GM21390 (cell line): ENCODE results near the gene CFAP92.
"Not testable (repeated sequence)": the region's sequence is repeated elsewhere in the genome, so short reads cannot be mapped to it uniquely, and the experiment has no call there.

ENCODE experiments used
- ATAC-seq: cut with Tn5 transposase; IDR thresholded peaks from one replicate; pipeline ENCODE4 v1.9.1; 2021; ENCODE audit not compliant: unreplicated experiment

Gene CFAP92

DNA sequence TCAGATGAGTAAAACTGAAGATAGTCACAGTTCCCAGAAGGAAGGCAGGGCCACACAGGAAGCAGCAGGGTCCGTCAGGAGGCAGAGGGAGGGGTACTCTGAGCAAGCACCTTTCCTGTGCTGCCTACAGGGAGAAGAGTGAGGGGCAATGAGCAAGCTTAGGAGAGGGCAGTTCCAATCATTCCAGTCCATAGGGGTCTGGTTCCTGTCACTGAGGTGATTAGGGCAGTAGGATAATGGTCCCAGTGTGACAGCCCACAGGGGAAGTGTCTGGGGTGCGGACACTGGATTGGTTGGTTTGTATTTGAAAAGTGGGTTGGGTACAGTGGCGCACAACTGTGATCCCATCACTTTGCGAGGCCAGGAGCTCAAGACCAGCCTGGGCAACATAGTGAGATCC is 121.6 kb downstream of the CFAP92 start:
- ATAC-seq: no peak

DNA sequence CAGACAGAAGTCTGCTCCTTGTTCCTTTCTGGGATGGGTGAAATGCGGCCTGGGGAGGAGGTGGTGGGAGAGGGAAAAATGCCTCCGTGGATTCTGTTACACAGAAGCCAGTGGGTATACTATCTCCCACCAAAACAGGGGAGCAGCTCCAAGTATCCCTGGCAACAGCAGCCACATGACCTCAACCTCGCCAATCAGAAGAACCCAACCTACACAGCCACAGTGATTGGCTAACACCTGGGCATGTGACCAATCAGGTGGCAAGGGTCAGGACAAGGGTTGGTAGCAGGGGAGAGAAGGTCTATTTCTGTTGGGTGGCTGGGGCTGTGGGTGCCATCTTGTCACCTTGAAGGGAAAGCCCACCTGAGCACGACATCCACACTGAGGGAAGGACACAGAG is 123.5 kb downstream of the CFAP92 start:
- ATAC-seq: no peak

DNA sequence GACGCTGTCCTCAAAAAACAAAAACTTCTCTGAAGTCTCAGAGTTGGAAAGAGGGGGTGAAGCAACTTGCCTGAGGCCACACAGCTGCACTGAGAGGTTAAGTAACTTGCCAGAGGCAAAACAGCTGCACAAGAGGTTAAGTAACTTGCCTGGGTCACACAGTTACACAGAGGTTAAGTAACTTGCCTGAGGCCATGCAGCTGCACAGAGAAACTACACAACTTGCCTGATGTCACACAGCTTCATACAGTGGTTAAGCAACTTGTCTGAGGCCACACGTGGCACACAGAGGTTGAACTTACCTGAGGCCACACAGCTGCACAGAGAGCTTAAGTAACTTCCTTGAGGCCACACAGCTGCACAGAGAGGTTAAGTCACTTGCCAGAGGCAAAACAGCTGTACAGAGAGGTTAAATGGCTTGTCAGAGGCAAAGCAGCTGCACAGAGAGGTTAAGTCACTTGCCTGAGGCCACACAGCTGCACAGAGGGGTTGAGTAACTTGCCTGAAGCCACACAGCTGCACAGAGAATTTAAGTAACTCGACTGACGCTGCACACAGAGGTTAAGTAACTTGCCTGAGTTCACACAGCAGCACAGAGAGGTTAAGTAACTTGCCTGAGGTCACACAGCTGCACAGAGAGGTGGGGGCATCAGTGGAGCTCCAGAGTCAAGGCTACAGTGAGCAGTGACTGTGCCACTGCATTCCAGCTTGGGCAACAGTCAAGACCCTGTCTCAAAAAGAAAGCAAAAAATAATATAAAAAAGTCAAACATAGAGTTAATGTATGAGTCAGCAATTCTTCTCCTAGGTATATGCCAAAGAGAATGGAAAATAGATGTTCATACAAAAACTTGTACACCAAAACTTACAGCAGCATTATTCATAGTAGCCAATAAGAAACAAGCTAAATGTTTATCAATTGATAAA is 126.4 kb downstream of the CFAP92 start:
- no peak for ATAC-seq

DNA sequence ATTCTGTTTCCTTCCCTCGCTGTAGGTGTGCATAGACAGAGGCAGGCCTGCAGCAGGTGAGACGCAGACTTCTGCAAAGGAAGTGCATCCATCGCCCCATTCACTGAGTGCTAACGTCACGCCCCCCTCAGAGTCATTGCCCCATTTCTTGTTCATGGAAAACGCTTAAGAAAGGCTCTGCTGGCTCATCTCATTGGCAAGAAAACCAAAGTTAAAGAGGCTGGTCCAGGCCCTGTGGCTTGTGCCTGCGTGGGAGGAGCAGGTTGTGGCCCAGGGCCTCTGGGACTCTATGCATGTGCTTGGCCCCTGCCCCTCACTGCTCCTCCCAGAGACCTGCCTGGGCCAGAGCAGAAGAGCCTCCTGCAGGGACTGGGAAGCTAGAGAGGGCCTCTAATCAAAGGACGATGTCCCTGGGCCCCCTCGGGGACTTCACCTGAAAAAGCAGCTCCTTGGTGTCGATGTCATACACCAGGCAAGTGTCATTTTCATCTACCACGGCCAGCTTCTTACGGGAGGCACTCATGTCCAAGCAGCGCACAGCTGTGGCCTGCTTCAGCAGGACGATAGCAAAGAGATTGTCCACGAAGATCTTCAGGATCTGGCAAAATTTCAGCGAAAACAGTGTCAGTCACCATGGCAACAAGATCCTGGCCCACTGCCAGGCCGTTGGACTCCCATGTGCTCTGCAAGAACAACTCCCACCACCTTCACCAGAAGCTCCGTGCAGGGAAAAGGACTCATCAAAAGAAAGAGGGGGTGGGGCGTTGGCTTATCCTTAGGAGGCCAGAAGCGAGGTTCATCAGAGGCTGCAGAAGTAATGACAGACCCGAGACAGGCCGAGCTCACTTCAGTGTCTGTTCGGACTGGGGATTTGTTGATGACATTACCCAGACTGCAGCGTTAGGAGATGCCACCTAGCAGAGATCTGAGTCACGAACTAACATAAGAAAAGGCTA is 128.7 kb downstream of the CFAP92 start:
- ATAC-seq: not testable (repeated sequence)

DNA sequence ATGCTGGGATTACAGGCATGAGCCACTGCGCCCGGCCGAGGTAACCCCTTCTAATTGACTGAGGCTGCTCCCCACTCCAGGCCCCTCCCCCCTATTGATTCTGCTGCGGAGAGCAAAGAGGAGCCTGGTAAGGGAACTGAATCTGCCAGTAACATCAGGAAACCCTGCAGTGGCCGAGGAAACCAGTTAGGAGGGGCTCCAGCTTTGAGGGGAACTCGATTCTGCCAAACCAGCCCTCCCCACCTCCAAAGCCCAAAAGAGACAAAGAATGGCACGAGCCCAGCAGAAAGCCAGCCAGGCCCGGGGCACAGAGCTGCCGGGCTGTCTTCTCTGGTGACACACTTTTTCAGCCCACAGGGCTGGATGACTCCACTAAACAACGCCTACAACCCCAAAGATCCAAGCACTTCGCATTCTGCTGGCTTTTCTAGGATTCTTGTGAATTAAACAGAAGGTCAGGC is 129.5 kb downstream of the CFAP92 start:
- no peak for ATAC-seq

DNA sequence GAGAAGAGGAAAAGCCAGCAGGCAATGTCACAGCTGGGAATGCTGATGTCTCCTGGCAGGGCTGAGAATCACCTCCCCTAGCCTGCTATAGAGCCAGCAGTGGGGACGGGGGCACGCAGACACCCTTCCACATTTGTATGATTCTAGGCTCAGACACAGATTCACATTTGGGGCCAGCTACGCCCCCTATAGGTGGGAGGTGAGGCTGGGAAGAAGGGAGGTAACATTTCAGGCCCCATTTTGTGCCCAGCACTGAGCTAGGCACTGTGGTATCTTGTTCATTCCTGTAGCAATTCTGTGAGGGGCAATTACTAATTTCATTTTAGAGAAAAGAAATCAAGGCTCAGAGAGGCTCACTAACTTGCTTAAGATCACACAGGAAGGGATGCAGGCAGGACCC is 130.3 kb downstream of the CFAP92 start:
- ATAC-seq: no peak

DNA sequence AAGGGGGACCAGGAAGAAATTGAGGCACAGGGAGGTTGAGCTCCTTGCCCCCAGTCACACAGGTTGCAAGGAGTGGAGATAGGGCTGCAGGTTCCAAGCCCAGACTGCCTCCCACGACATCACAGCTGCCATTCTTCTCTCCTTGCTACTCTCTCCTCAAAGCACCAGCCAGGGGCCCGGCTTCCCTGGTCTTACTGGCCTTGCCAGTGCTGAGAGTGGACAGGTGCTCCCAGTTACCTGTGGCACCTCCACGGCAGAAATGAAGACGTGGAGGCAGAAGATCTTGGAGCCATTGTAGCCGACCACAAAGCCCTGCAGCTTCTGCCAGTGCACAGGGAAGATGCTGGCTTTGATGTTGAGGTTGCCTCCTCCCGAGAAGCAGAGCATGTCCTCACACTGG is 132.4 kb downstream of the CFAP92 start:
- no peak for ATAC-seq
